Spleen (tissue), 7 donors: ENCODE results near the gene AIMP1.

Source experiments
- POLR2AphosphoS5 ChIP-seq, 3 donors: sonication (generic); formaldehyde crosslinking; IDR thresholded peaks; one replicate each; pipeline ENCODE4 v1.5.1; 2017; ENCODE audit warnings: antibody characterized with exemption in 3 of 3
- TF ChIP-seq, protein P1 (sequence below), 11 experiments: fragments of 200-600 bp in 7 of 11; fragments of 450-650 bp in 4 of 11; sonication (generic) in 4 of 11; IDR thresholded peaks in 8 of 11; conservative IDR thresholded peaks in 3 of 11; 1 replicate in 7 of 11; 2 replicates in 4 of 11; pipeline versions ENCODE4 v1.4.0 to v1.8.0; 2016 to 2021; ENCODE audit warnings: antibody characterized with exemption in 11 of 11, inconsistent platforms in 4 of 11, mild to moderate bottlenecking in 1 of 11
- donor health status: DM: no; HTN: no; CAD: no; lungs with moderate emphysema.
- donor health status: DM: no; HTN: no; CAD: no.
- donor health status: DM: no; HTN: no; CAD: no.

DNA sequence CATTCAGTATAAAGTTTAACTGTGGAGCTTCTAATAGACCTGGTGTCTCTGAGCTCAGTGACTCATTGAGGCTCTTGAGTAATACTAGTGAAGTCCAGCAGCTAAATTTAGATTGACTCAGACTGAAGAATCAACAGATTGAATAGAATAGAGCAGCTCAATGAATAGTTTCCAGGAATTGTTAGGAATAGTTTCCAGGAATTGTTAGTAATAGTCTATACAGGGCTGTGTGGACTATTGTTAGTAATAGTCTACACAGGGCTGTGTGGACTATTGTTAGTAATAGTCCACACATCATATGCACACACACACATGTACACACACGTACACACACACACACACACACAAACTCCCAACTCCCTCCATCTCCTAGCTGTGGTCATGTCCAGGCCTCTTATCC, 49.3 kb downstream of the AIMP1 start:
- TF ChIP-seq, protein P1, sequence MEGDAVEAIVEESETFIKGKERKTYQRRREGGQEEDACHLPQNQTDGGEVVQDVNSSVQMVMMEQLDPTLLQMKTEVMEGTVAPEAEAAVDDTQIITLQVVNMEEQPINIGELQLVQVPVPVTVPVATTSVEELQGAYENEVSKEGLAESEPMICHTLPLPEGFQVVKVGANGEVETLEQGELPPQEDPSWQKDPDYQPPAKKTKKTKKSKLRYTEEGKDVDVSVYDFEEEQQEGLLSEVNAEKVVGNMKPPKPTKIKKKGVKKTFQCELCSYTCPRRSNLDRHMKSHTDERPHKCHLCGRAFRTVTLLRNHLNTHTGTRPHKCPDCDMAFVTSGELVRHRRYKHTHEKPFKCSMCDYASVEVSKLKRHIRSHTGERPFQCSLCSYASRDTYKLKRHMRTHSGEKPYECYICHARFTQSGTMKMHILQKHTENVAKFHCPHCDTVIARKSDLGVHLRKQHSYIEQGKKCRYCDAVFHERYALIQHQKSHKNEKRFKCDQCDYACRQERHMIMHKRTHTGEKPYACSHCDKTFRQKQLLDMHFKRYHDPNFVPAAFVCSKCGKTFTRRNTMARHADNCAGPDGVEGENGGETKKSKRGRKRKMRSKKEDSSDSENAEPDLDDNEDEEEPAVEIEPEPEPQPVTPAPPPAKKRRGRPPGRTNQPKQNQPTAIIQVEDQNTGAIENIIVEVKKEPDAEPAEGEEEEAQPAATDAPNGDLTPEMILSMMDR (IDR thresholded peaks at IDR 0.05 in 8 of 11, conservative IDR thresholded peaks at IDR 0.05 in 3 of 11), result no peak
- TF ChIP-seq POLR2AphosphoS5 (IDR thresholded peaks at IDR 0.05), result no peak
